Coronary artery (tissue), 2 donors: ENCODE data around the gene CNNM2.

Experiments used
- DNase-seq: peaks from one replicate; pipeline ENCODE4 v3.0.0-alpha.2; 2017; ENCODE audit warnings: low spot score
- H3K27ac ChIP-seq, 2 donors: fragments of 200-600 bp; sonication (generic); one replicate each; pipeline ENCODE4 v1.5.1; 2016 to 2019
- H3K4me3 ChIP-seq: fragments of 200-600 bp; sonication (generic); 2 replicates; pipeline ENCODE4 v1.5.1; 2016; ENCODE audit warnings: mild to moderate bottlenecking, moderate library complexity
- TF ChIP-seq, protein P1 (sequence below): fragments of 200-600 bp; sonication (generic); IDR thresholded peaks from one replicate; pipeline ENCODE4 v1.5.1; 2019; ENCODE audit warnings: antibody characterized with exemption

CNNM2 gene

DNA sequence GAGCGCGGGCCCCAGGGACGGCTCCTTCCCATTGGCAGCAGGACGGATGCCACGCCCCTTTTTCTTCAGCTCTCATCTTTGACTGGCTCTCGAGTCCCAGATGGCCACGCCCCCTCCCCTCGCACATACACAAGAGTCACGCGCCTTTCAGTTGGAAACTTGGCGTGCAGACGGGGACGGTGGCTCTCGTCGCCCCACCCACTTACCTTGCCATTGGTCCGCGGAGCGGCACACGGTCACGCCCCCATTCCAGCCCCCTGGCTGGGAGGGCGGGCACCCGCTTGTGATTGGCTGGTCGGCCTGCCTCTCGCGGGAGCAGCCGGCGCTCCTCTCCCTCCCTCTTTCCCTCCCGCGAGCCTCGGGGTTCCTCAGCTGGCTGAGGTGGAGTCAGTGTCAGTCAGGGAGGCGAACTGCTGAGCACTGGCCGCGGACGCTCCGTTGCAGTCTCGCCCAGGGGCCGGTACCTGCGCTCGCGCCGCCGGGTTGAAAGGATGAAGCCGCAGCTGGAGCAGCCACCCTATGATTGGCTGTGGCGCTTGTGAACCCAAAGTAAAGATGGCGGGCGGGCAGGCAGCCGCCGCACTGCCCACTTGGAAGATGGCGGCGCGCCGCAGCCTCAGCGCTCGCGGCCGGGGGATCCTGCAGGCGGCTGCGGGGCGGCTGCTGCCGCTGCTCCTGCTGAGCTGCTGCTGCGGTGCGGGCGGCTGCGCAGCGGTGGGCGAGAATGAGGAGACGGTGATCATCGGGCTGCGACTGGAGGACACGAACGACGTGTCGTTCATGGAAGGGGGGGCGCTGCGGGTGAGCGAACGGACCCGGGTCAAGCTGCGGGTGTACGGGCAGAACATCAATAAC is at the start of gene CNNM2:
Gene CNNM2 (plus strand): TSS at position 333 of the 855 bp plus-strand sequence. CDS start 187 bp downstream, at position 520.
- Histone ChIP-seq H3K4me3 (peak within 1 kb of the TSS; percentile 96), H3K27ac (peak within 1 kb of the TSS; percentile 80 to 94)
- peak; percentile 100 for DNase-seq
- TF ChIP-seq, protein P1, sequence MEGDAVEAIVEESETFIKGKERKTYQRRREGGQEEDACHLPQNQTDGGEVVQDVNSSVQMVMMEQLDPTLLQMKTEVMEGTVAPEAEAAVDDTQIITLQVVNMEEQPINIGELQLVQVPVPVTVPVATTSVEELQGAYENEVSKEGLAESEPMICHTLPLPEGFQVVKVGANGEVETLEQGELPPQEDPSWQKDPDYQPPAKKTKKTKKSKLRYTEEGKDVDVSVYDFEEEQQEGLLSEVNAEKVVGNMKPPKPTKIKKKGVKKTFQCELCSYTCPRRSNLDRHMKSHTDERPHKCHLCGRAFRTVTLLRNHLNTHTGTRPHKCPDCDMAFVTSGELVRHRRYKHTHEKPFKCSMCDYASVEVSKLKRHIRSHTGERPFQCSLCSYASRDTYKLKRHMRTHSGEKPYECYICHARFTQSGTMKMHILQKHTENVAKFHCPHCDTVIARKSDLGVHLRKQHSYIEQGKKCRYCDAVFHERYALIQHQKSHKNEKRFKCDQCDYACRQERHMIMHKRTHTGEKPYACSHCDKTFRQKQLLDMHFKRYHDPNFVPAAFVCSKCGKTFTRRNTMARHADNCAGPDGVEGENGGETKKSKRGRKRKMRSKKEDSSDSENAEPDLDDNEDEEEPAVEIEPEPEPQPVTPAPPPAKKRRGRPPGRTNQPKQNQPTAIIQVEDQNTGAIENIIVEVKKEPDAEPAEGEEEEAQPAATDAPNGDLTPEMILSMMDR: no peak

DNA sequence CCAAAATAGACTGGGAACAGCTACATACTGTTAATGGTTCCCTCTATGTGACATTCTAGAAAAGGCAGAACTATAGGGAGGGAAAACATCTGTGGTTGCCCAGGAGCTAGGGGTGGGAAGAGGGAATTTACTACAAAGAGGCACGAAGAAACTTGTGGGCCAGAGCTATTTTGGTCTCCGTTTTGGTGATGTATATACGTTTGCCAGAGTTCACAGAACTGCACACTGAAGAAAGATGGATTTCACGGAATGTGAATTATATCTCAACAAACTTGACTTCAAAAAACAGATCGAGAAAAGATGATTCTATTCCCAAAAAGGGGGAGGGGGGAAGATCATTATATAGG is 49.2 kb upstream of the CNNM2 start:
- no peak for DNase-seq
- Histone ChIP-seq H3K27ac (peak overlapping the region; percentile 39 to 71), H3K4me3 (peak overlapping the region; percentile 76)
- TF ChIP-seq, protein P1: no peak

DNA sequence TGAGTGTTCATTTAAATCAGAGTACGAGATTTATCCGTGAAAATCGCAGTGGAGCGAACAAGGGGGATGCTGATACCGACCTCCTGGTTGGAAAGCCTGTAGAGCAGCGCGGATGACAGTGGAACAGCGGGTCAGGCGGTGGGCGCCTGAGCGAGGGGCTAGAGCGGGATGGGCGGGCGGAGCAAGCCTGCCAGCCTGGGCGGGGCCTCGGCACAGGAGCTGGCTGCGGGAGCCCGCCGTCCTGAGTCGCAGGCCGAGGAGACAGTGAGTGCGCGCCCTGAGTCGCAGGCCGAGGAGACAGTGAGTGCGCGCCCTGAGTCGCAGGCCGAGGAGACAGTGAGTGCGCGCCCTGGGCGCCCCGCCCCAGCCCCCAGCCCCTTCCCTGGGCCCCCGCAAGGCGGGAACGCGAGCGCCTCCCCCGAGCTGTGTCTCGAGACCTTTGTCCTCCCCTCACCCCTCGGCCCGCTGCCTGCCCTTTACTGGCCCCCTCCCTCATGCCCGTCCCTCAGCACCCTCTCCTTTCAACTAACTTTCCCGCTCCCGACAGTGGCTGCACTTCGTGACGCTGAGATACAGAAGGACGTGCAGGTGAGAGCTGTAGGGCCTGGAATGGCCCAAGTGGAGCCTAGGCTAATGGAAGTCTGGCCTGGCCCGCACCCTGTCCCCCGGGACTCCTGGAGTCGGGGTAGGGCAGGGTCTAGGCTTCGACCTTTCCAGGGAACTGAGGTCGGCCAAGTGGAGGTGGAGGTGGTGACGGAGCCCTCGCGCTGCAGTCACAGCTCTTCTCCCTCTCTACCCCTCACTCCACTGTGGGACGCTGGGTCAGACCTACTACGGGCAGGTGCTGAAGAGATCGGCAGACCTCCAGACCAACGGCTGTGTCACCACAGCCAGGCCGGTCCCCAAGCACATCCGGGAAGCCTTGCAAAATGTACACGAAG is 48.6 kb upstream of the CNNM2 start, which contains the start of gene AS3MT:
Gene AS3MT (plus strand): TSS at position 213 of the 941 bp plus-strand sequence. CDS start 123 bp downstream, at position 336.
- Histone ChIP-seq H3K27ac (peak within 1 kb of the TSS; percentile 39 to 71), H3K4me3 (peak within 1 kb of the TSS; percentile 76)
- TF ChIP-seq, protein P1: no peak
- DNase-seq: no peak

DNA sequence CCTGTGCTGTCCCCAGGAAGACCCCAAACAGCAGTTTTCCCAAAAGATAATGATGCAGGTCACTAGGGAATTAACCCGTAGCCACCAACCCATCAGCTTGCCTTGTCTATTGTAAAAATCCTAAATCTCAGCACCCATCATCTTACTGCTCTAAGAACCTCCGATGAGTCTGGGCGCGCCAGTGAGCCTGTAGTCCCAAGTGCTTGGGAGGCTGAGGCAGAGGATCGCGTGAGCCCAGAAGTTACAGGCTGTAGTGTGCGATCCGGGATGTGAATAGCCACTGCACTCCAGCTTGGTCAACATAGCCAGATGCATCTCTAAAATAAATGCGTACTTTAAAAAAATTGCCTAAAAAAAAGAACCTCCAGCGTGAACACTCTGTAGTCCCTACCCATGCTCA is 47.9 kb upstream of the CNNM2 start:
- Histone ChIP-seq H3K4me3 (peak overlapping the region; percentile 76), H3K27ac (no peak overlapping the region)
- TF ChIP-seq, protein P1: no peak
- DNase-seq: no peak

DNA sequence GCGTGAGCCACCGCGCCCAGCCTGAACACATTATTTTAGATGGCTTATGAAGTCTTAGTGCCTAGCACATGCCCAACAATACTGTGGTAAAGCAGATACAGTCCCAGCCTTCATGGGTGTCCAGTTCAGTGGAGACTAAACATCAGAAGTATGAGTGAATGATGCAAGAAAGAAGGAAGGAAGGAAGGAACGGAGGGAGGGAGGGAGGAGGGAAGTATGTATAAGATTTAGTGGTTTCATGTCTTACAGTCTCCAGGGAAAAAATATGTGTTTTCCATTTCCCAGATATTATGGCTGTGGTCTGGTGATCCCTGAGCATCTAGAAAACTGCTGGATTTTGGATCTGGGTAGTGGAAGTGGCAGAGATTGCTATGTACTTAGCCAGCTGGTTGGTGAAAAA is 45.9 kb upstream of the CNNM2 start:
- Histone ChIP-seq H3K27ac (no peak overlapping the region), H3K4me3 (no peak overlapping the region)
- DNase-seq: no peak
- TF ChIP-seq, protein P1: no peak

DNA sequence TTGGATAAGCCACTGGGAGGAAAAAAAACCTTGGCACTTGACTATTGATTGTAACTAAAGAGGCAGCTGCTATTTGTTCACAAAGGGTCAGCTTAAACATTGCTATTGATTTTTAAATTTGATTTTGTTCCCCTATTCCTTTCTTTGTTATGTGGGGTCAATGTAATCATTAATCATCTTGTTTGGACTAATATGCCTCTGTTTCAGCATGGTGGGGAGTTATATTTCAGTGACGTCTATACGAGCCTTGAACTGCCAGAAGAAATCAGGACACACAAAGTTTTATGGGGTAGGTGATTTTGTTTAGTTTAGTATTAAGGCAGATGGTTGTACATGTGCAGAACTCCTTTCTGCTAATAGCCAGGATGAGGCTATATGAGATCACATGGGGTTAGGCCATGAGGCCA is 41.3 kb upstream of the CNNM2 start:
- no peak overlapping the region for H3K27ac ChIP-seq

More for the DNA sequence above, 41.3 kb upstream of the CNNM2 start:
- H3K4me3 ChIP-seq: no peak overlapping the region
- TF ChIP-seq, protein P1: no peak
- no peak for DNase-seq
